ENCODE data around the gene INTS3.
"Not testable (repeated sequence)": the region's sequence is repeated elsewhere in the genome, so short reads cannot be mapped to it uniquely, and the experiment has no call there.

Gene INTS3

GRCh38 chr1:153711026-153711425, 16.8 kb upstream of the INTS3 start:
- DNase-seq: no peak

GRCh38 chr1:153716211-153716610, 11.6 kb upstream of the INTS3 start:
- DNase-seq: not testable (repeated sequence)

- DNase-seq: no peak
Observed at GRCh38 chr1:153717330-153717729, 10.5 kb upstream of the INTS3 start.

GRCh38 chr1:153723687-153724086, 4.2 kb upstream of the INTS3 start:
- DNase-seq: no peak

- not testable (repeated sequence) for DNase-seq
Observed at GRCh38 chr1:153724634-153725033, 3.2 kb upstream of the INTS3 start.

GRCh38 chr1:153728305-153729066, 636 bp downstream of the INTS3 start:
- DNase-seq: no peak

GRCh38 chr1:153730468-153730988, 2.7 kb downstream of the INTS3 start:
- DNase-seq: no peak

- DNase-seq: no peak
Observed at GRCh38 chr1:153733970-153734369, 6.1 kb downstream of the INTS3 start.

- DNase-seq: no peak
Observed at GRCh38 chr1:153734396-153735089, 6.7 kb downstream of the INTS3 start.

GRCh38 chr1:153735090-153735420, 7.2 kb downstream of the INTS3 start:
- DNase-seq: no peak

- DNase-seq: no peak
Observed at GRCh38 chr1:153741986-153742385, 14.1 kb downstream of the INTS3 start.

GRCh38 chr1:153742411-153743142, 14.7 kb downstream of the INTS3 start:
- no peak for DNase-seq

GRCh38 chr1:153745417-153745816, 17.6 kb downstream of the INTS3 start:
- no peak for DNase-seq

GRCh38 chr1:153746174-153746573, 18.3 kb downstream of the INTS3 start:
- no peak for DNase-seq

- DNase-seq: no peak
Observed at GRCh38 chr1:153748903-153749302, 21.1 kb downstream of the INTS3 start.

- DNase-seq: peak; percentile 57
Observed at GRCh38 chr1:153749408-153750005, 21.7 kb downstream of the INTS3 start.

GRCh38 chr1:153750026-153750995, 22.5 kb downstream of the INTS3 start:
- no peak for DNase-seq

- no peak for DNase-seq
Observed at GRCh38 chr1:153752072-153752471, 24.2 kb downstream of the INTS3 start.

GRCh38 chr1:153752571-153753195, 24.8 kb downstream of the INTS3 start:
- DNase-seq: no peak

- DNase-seq: no peak
Observed at GRCh38 chr1:153754266-153754665, 26.4 kb downstream of the INTS3 start.

GRCh38 chr1:153760440-153760839, 32.6 kb downstream of the INTS3 start:
- DNase-seq: no peak
